ELF-1 (cell line): ENCODE data around the gene OR2B6.

Experiments
- DNase-seq: peaks from one replicate; pipeline ENCODE4 v3.0.0-alpha.2; 2016; ENCODE audit warnings: low read depth, low spot score

OR2B6 gene

GRCh38 chr6:28000351-28001045, 43.5 kb downstream of the OR2B6 start:
- no peak for DNase-seq

GRCh38 chr6:28001351-28001750, 44.3 kb downstream of the OR2B6 start:
- DNase-seq: no peak

GRCh38 chr6:28001751-28002150, 44.7 kb downstream of the OR2B6 start:
- no peak for DNase-seq

GRCh38 chr6:28002161-28002560, 45.1 kb downstream of the OR2B6 start:
- DNase-seq: no peak

- no peak for DNase-seq
Measured at GRCh38 chr6:28003059-28003458, 46.0 kb downstream of the OR2B6 start.

GRCh38 chr6:28003661-28004060, 46.6 kb downstream of the OR2B6 start:
- DNase-seq: no peak

GRCh38 chr6:28004350-28005151, 47.5 kb downstream of the OR2B6 start:
- no peak for DNase-seq

- DNase-seq: no peak
Measured at GRCh38 chr6:28005152-28005890, 48.3 kb downstream of the OR2B6 start.

GRCh38 chr6:28005975-28006374, 48.9 kb downstream of the OR2B6 start:
- DNase-seq: peak; percentile 40
